ENCODE data around the gene SPEM2. TPM values are rescaled to one million over a fixed set of nuclear protein-coding genes. Genes with fewer than 3 reads are reported as not detected.

Gene SPEM2
- total RNA-seq, 1 experiment from 2014 or later, result 0.24 TPM

GRCh38 chr17:7448461-7448860 lies 23.0 kb downstream of the SPEM2 start:
- CTCF ChIA-PET, result no interaction called here
- Histone ChIP-seq H3K27ac (ENCODE audit: low read depth, low read length, poor library complexity, severe bottlenecking) (no peak overlapping the region), H3K4me3 (ENCODE audit: low read depth, low read length, poor library complexity, severe bottlenecking) (no peak overlapping the region), H3K36me3 (ENCODE audit: insufficient read depth, low read length, poor library complexity, severe bottlenecking) (no peaks in the 10 kb centered on the region), H3K27me3 (replicated peaks; ENCODE audit: insufficient read depth, low read depth, low read length, poor library complexity) (no peaks in the 10 kb centered on the region), H3K4me1 (ENCODE audit: insufficient read depth, low read length, poor library complexity, severe bottlenecking) (peaks cover 16% of the 10 kb centered on the region), H3K9me3 (ENCODE audit: low read depth, low read length, poor library complexity, severe bottlenecking) (no peaks in the 10 kb centered on the region)
- intact Hi-C loops (cut with micrococcal nuclease; ENCODE audit: unreplicated experiment), result no loop called here
- TF ChIP-seq EZH2 (IDR thresholded peaks at IDR 0.05; ENCODE audit: borderline replicate concordance, low read depth, low read length, poor library complexity, severe bottlenecking), result no peak
- TF ChIP-seq, protein P1, sequence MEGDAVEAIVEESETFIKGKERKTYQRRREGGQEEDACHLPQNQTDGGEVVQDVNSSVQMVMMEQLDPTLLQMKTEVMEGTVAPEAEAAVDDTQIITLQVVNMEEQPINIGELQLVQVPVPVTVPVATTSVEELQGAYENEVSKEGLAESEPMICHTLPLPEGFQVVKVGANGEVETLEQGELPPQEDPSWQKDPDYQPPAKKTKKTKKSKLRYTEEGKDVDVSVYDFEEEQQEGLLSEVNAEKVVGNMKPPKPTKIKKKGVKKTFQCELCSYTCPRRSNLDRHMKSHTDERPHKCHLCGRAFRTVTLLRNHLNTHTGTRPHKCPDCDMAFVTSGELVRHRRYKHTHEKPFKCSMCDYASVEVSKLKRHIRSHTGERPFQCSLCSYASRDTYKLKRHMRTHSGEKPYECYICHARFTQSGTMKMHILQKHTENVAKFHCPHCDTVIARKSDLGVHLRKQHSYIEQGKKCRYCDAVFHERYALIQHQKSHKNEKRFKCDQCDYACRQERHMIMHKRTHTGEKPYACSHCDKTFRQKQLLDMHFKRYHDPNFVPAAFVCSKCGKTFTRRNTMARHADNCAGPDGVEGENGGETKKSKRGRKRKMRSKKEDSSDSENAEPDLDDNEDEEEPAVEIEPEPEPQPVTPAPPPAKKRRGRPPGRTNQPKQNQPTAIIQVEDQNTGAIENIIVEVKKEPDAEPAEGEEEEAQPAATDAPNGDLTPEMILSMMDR (conservative IDR thresholded peaks at IDR 0.05; ENCODE audit: low read depth, low read length), result no peak
- POLR2A ChIA-PET (ENCODE audit: low non-redundant PET), result no interaction called here
- DNase-seq (ENCODE audit: low spot score), result no peak
- no TSS peak for BruUV-seq (replicated peaks)

DNA sequence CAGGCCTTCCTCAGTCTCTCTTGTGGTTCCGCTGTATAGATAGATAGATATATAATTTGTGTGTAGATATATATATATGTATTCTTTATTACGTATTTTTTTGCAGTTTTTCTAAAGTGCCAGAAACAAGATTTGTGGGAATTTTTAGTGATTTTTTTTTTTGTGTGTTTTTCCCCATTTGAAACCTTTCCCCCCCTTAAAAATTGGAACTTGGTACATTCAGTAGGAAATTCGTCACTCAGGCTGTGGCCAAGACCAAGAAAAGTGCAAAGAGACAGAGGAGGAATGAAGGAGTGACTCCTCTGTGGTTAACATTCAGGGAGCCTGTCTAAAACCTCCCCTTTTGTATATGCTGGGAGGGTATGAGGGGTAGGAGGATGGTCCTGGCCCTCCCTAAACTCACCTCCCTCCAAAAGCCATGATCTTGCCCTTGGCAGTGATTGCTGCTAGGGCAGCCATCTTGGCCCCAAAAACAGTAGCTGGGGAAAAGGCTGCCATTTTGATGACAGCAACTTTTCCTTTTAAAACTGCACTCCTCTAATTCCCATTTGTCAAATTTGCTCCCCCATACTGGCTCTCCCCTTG lies 34.6 kb downstream of the SPEM2 start:
- no peak for DNase-seq (ENCODE audit: low spot score)
- TF ChIP-seq, protein P1 (conservative IDR thresholded peaks at IDR 0.05; ENCODE audit: low read depth, low read length), result no peak
- TF ChIP-seq EZH2 (IDR thresholded peaks at IDR 0.05; ENCODE audit: borderline replicate concordance, low read depth, low read length, poor library complexity, severe bottlenecking), result no peak
- Histone ChIP-seq H3K4me3 (ENCODE audit: low read depth, low read length, poor library complexity, severe bottlenecking) (no peak overlapping the region), H3K36me3 (ENCODE audit: insufficient read depth, low read length, poor library complexity, severe bottlenecking) (peaks cover 4% of the 10 kb centered on the region), H3K27ac (ENCODE audit: low read depth, low read length, poor library complexity, severe bottlenecking) (no peak overlapping the region), H3K4me1 (ENCODE audit: insufficient read depth, low read length, poor library complexity, severe bottlenecking) (no peaks in the 10 kb centered on the region), H3K27me3 (replicated peaks; ENCODE audit: insufficient read depth, low read depth, low read length, poor library complexity) (no peaks in the 10 kb centered on the region), H3K9me3 (ENCODE audit: low read depth, low read length, poor library complexity, severe bottlenecking) (no peaks in the 10 kb centered on the region)
- BruUV-seq (replicated peaks), result no TSS peak
- CTCF ChIA-PET, result interaction anchor here (0.5 kb wide), 1 partner anchor 19 kb away, joined by 3 read pairs; no protein-coding TSS in a partner anchor
- POLR2A ChIA-PET (ENCODE audit: low non-redundant PET), result no interaction called here
- intact Hi-C loops (cut with micrococcal nuclease; ENCODE audit: unreplicated experiment), result no loop called here

GRCh38 chr17:7460850-7461660 lies 35.6 kb downstream of the SPEM2 start:
- peaks cover 4% of the 10 kb centered on the region for H3K36me3 ChIP-seq (ENCODE audit: insufficient read depth, low read length, poor library complexity, severe bottlenecking)
- CTCF ChIA-PET, result interaction anchor here (0.5 kb wide), 1 partner anchor 20 kb away, joined by 3 read pairs; no protein-coding TSS in a partner anchor
- no peak overlapping the region for H3K4me3 ChIP-seq (ENCODE audit: low read depth, low read length, poor library complexity, severe bottlenecking)
- no peaks in the 10 kb centered on the region for H3K4me1 ChIP-seq (ENCODE audit: insufficient read depth, low read length, poor library complexity, severe bottlenecking)
- H3K27ac ChIP-seq (ENCODE audit: low read depth, low read length, poor library complexity, severe bottlenecking), result no peak overlapping the region
- no peaks in the 10 kb centered on the region for H3K27me3 ChIP-seq (replicated peaks; ENCODE audit: insufficient read depth, low read depth, low read length, poor library complexity)
- no peaks in the 10 kb centered on the region for H3K9me3 ChIP-seq (ENCODE audit: low read depth, low read length, poor library complexity, severe bottlenecking)
- BruUV-seq (replicated peaks), result no TSS peak
- POLR2A ChIA-PET (ENCODE audit: low non-redundant PET), result no interaction called here
- intact Hi-C loops (cut with micrococcal nuclease; ENCODE audit: unreplicated experiment), result no loop called here
- no peak for DNase-seq (ENCODE audit: low spot score)
- TF ChIP-seq, protein P1 (conservative IDR thresholded peaks at IDR 0.05; ENCODE audit: low read depth, low read length), result no peak
- TF ChIP-seq EZH2 (IDR thresholded peaks at IDR 0.05; ENCODE audit: borderline replicate concordance, low read depth, low read length, poor library complexity, severe bottlenecking), result no peak
